HCT116 (cell line): ENCODE measurements around the gene TSPAN14. TPM values are rescaled to one million over a fixed set of nuclear protein-coding genes. Genes with fewer than 3 reads are reported as not detected.

Source experiments
- ATAC-seq: fragments of 200-7000 bp; cut with Tn5 transposase; 2 replicates; pipeline ENCODE4 v1.9.1; 2020; ENCODE audit warnings: mild to moderate bottlenecking, moderate library complexity
- BruUV-seq: library from RNA; stranded (reverse); fragments of 400-500 nt; replicated peaks from 2 replicates; lab custom pipeline; 2021; lab: Mats Ljungman, UMichigan
- CTCF ChIA-PET: fragments of 300-600 bp; sonication (Branson Sonifier 250); formaldehyde crosslinking; loops from one replicate; lab custom pipeline; 2021; ENCODE audit warnings: antibody characterized with exemption; lab: Charles Lee
- POLR2A ChIA-PET: fragments of 300-600, 350-600 bp; sonication (Branson Sonifier 250); formaldehyde crosslinking; loops from one replicate; lab custom pipeline; 2021; ENCODE audit warnings: antibody characterized with exemption; lab: Charles Lee
- RAD21 ChIA-PET, 2 experiments: fragments of 300-600 bp; sonication (Branson Sonifier 250); formaldehyde crosslinking; loops; one replicate each; lab custom pipeline; 2023; ENCODE audit warnings: low total read pairs in 2 of 2; ENCODE audit not compliant: uncharacterized antibody in 2 of 2, unreplicated experiment in 2 of 2, low non-redundant PET in 1 of 2; lab: Charles Lee
- DNase-seq: peaks from one replicate; pipeline ENCODE4 v3.0.0-alpha.2; 2010; ENCODE audit warnings: low read depth, low spot score
- H2AFZ ChIP-seq: fragments of 200-600 bp; shearing (Covaris generic), sonication (generic); 2 replicates; pipeline ENCODE4 v1.6.1; 2017; ENCODE audit warnings: low read depth, mixed run types, mixed read lengths, antibody characterized with exemption, low read length; ENCODE audit not compliant: poor library complexity, severe bottlenecking
- H3K27ac ChIP-seq: 2 replicates; pipeline ENCODE4 v1.5.1; 2012; ENCODE audit warnings: low read depth, low read length
- H3K27me3 ChIP-seq: fragments of 200-600 bp; sonication (generic); 2 replicates; pipeline ENCODE4 v1.6.1; 2016; ENCODE audit warnings: mixed run types, low read length, mixed read lengths; ENCODE audit not compliant: insufficient read depth
- H3K36me3 ChIP-seq, 2 experiments: fragments of 200-500 bp in 1 of 2; fragments of 200-600 bp in 1 of 2; sonication (Bioruptor generic) in 1 of 2; sonication (generic) in 1 of 2; 2 replicates each; pipeline versions ENCODE4 v1.5.1 to v1.6.1; 2014 to 2016; ENCODE audit warnings: low read length in 2 of 2, inconsistent platforms in 1 of 2, mixed read lengths in 1 of 2, mixed run types in 1 of 2; ENCODE audit not compliant: insufficient read depth in 2 of 2, control insufficient read depth in 1 of 2
- H3K4me1 ChIP-seq, 2 experiments: fragments of 200-600 bp in 1 of 2; sonication (generic) in 1 of 2; 2 replicates each; pipeline versions ENCODE4 v1.5.1 to v1.6.1; 2012 to 2017; ENCODE audit warnings: low read length in 2 of 2, inconsistent platforms in 1 of 2, mild to moderate bottlenecking in 1 of 2, mixed read lengths in 1 of 2, mixed run types in 1 of 2, moderate library complexity in 1 of 2; ENCODE audit not compliant: insufficient read depth in 2 of 2, control insufficient read depth in 1 of 2
- H3K4me2 ChIP-seq: fragments of 200-600 bp; sonication (generic); 2 replicates; pipeline ENCODE4 v1.6.1; 2017; ENCODE audit warnings: mixed run types, low read length, mixed read lengths
- H3K4me3 ChIP-seq, 2 experiments: fragments of 200-600 bp in 1 of 2; sonication (generic) in 1 of 2; replicated peaks in 1 of 2; 2 replicates each; pipeline ENCODE4 v1.5.1; 2011 to 2016; ENCODE audit warnings: low read length in 2 of 2, control low read depth in 1 of 2, low read depth in 1 of 2, mild to moderate bottlenecking in 1 of 2, mixed read lengths in 1 of 2, mixed run types in 1 of 2
- H3K79me2 ChIP-seq: fragments of 200-600 bp; sonication (generic); 2 replicates; pipeline ENCODE4 v1.6.1; 2017; ENCODE audit warnings: mild to moderate bottlenecking, mixed run types, low read length, moderate library complexity, mixed read lengths; ENCODE audit not compliant: insufficient read depth
- H3K9ac ChIP-seq: fragments of 200-600 bp; sonication (generic); 2 replicates; pipeline ENCODE4 v1.6.1; 2016; ENCODE audit warnings: low read length, mixed read lengths
- H3K9me2 ChIP-seq: fragments of 200-600 bp; sonication (generic), shearing (Covaris generic); 2 replicates; pipeline ENCODE4 v1.6.1; 2017; ENCODE audit warnings: mixed run types, mild to moderate bottlenecking, moderate library complexity; ENCODE audit not compliant: insufficient read depth
- H3K9me3 ChIP-seq, 2 experiments: fragments of 200-500 bp in 1 of 2; fragments of 200-600 bp in 1 of 2; sonication (Bioruptor generic) in 1 of 2; sonication (generic) in 1 of 2; 2 replicates each; pipeline ENCODE4 v1.6.1; 2014 to 2017; ENCODE audit warnings: low read length in 2 of 2, mixed read lengths in 2 of 2, inconsistent platforms in 1 of 2, low read depth in 1 of 2, mild to moderate bottlenecking in 1 of 2, mixed run types in 1 of 2, moderate library complexity in 1 of 2; ENCODE audit not compliant: control insufficient read depth in 1 of 2, insufficient read depth in 1 of 2
- H4K20me1 ChIP-seq: fragments of 200-600 bp; sonication (generic), shearing (Covaris generic); 2 replicates; pipeline ENCODE4 v1.6.1; 2017; ENCODE audit warnings: mixed run types, mild to moderate bottlenecking, moderate library complexity; ENCODE audit not compliant: insufficient read depth
- CBX3 ChIP-seq: IDR thresholded peaks from 2 replicates; pipeline ENCODE4 v1.6.1; 2012; ENCODE audit warnings: low read depth
- CEBPB ChIP-seq: IDR thresholded peaks from 2 replicates; pipeline ENCODE4 v1.6.1; 2012; ENCODE audit warnings: low read depth
- ELF1 ChIP-seq: IDR thresholded peaks from 2 replicates; pipeline ENCODE4 v1.6.1; 2012; ENCODE audit warnings: low read depth, borderline replicate concordance
- EZH2 ChIP-seq: fragments of 200-600 bp; sonication (generic); IDR thresholded peaks from 2 replicates; pipeline ENCODE4 v1.6.1; 2017; ENCODE audit warnings: antibody characterized with exemption, mixed run types
- EZH2phosphoT487 ChIP-seq: fragments of 200-600 bp; IDR thresholded peaks from 2 replicates; pipeline ENCODE4 v1.6.1; 2018; ENCODE audit warnings: antibody characterized with exemption, borderline replicate concordance
- FOSL1 ChIP-seq: IDR thresholded peaks from 2 replicates; pipeline ENCODE4 v1.6.1; 2012; ENCODE audit warnings: low read depth
- JUND ChIP-seq: IDR thresholded peaks from 2 replicates; pipeline ENCODE4 v1.6.1; 2012
- POLR2A ChIP-seq: IDR thresholded peaks from 2 replicates; pipeline ENCODE4 v1.7.0; 2011; ENCODE audit warnings: borderline replicate concordance; ENCODE audit not compliant: insufficient read depth, insufficient read length; ENCODE audit errors: extremely low read depth
- POLR2AphosphoS5 ChIP-seq: IDR thresholded peaks from 2 replicates; pipeline ENCODE4 v1.6.1; 2011; ENCODE audit warnings: mild to moderate bottlenecking, low read depth, low read length, moderate library complexity
- RAD21 ChIP-seq: IDR thresholded peaks from 2 replicates; pipeline ENCODE4 v1.6.1; 2012; ENCODE audit warnings: low read depth, mild to moderate bottlenecking
- SIN3A ChIP-seq: IDR thresholded peaks from 2 replicates; pipeline ENCODE4 v1.6.1; 2012; ENCODE audit warnings: low read depth
- SP1 ChIP-seq: IDR thresholded peaks from 2 replicates; pipeline ENCODE4 v1.6.1; 2012; ENCODE audit warnings: low read depth
- SRF ChIP-seq: IDR thresholded peaks from 2 replicates; pipeline ENCODE4 v1.6.1; 2012; ENCODE audit warnings: low read depth
- TCF7L2 ChIP-seq: IDR thresholded peaks from 2 replicates; pipeline ENCODE4 v1.7.0; 2011; ENCODE audit warnings: borderline replicate concordance, inconsistent platforms; ENCODE audit not compliant: insufficient read depth, insufficient read length; ENCODE audit errors: extremely low read depth
- YY1 ChIP-seq: IDR thresholded peaks from 2 replicates; pipeline ENCODE4 v1.6.1; 2011; ENCODE audit warnings: low read length, low read depth, moderate library complexity, mild to moderate bottlenecking; ENCODE audit not compliant: insufficient replicate concordance; ENCODE audit errors: extremely low read depth
- ZFX ChIP-seq: fragments of 450-650 bp; IDR thresholded peaks from 2 replicates; pipeline ENCODE4 v1.6.1; 2017
- intact Hi-C: fragments of 100-400 bp; cut with micrococcal nuclease; formaldehyde crosslinking; loops from 2 replicates; pipeline ENCODE4 v1.10.0; 2022
- total RNA-seq: library from RNA; stranded (reverse); gene quantifications from one replicate; pipeline ENCODE4 v1.2.1, GENCODE V29; 2021; ENCODE audit not compliant: unreplicated experiment
- TF ChIP-seq, protein P1 (sequence below): IDR thresholded peaks from 2 replicates; pipeline ENCODE4 v1.6.1; 2011; ENCODE audit warnings: mild to moderate bottlenecking, low read length, moderate library complexity; ENCODE audit not compliant: insufficient replicate concordance; ENCODE audit errors: extremely low read depth
- TF ChIP-seq, protein P2 (sequence below): IDR thresholded peaks from 2 replicates; pipeline ENCODE4 v1.6.1; 2012
- TF ChIP-seq, protein P3 (sequence below), 3 experiments: fragments of 200-600 bp in 1 of 3; sonication (generic) in 1 of 3; IDR thresholded peaks in 2 of 3; conservative IDR thresholded peaks in 1 of 3; 2 replicates each; pipeline ENCODE4 v1.5.1; 2012 to 2017; ENCODE audit warnings: low read depth in 2 of 3, low read length in 2 of 3, antibody characterized with exemption in 1 of 3, borderline replicate concordance in 1 of 3, control low read depth in 1 of 3, mild to moderate bottlenecking in 1 of 3, mixed read lengths in 1 of 3, mixed run types in 1 of 3, moderate library complexity in 1 of 3; ENCODE audit not compliant: insufficient read depth in 1 of 3

Gene TSPAN14
- total RNA-seq, 1 experiment from 2014 or later, result 86.8 TPM

DNA sequence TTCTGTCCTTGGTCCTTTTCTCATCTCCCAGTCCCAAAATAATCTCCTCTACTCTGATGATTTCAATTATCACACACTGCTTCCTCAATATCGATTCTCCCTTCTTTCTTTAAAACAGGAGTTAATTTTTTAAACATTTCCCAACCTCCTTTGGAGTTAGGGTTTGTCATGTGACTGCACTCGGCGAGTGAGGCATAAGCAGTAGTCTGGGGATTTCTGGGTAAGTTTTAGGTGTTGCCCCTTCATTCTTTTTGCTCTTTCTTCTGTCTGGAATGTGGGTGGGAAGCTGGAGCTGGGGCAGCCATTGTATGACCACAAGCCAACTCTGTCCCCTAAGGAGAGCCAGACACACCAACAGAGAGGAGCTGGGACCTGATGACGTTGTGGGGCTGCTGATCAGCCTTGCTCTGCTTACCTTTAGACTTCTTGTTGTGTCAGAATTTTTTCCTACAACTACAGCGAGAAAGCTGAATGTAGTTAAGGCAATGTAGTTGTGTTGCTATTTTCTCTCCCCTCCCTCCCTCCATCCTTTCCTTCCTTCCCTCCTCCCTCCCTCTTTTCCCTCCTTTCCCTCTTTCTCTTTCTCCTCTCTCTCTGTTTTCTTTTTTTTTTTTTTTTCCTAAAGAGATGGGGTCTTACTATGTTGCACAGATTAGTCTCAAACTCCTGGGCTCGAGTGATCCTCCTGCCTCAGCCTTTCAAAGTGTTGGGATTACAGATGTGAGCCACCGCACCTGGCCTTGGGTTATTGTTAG, 6.5 kb upstream of the TSPAN14 start:
- CTCF ChIA-PET, result interaction anchor here (3.6 kb wide), 1 partner anchor 57 kb away, joined by 20 read pairs; no protein-coding TSS in a partner anchor
- POLR2A ChIA-PET, result no interaction called here
- H3K4me3 ChIP-seq, result no peak overlapping the region
- H3K27ac ChIP-seq, result no peak overlapping the region
- H3K4me2 ChIP-seq, result no peak overlapping the region
- H3K4me1 ChIP-seq, result peaks cover 0 to 18% of the 10 kb centered on the region in 2 experiments; a peak in 2 of 4 replicates
- no peaks in the 10 kb centered on the region for H3K36me3 ChIP-seq
- H2AFZ ChIP-seq, result no peak overlapping the region
- no peaks in the 10 kb centered on the region for H3K27me3 ChIP-seq
- H3K9ac ChIP-seq, result no peak overlapping the region
- RAD21 ChIA-PET, result no interaction called here
- BruUV-seq, result no TSS peak
- H4K20me1 ChIP-seq, result no peaks in the 10 kb centered on the region
- H3K79me2 ChIP-seq, result no peaks in the 10 kb centered on the region
- ATAC-seq (no peak), DNase-seq (no peak)
- no peak for TF ChIP-seq EZH2phosphoT487
- TF ChIP-seq SIN3A, result no peak
- TF ChIP-seq POLR2A, result no peak
- TF ChIP-seq, protein P1, sequence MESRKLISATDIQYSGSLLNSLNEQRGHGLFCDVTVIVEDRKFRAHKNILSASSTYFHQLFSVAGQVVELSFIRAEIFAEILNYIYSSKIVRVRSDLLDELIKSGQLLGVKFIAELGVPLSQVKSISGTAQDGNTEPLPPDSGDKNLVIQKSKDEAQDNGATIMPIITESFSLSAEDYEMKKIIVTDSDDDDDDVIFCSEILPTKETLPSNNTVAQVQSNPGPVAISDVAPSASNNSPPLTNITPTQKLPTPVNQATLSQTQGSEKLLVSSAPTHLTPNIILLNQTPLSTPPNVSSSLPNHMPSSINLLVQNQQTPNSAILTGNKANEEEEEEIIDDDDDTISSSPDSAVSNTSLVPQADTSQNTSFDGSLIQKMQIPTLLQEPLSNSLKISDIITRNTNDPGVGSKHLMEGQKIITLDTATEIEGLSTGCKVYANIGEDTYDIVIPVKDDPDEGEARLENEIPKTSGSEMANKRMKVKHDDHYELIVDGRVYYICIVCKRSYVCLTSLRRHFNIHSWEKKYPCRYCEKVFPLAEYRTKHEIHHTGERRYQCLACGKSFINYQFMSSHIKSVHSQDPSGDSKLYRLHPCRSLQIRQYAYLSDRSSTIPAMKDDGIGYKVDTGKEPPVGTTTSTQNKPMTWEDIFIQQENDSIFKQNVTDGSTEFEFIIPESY, result no peak
- TF ChIP-seq ZFX, result no peak
- TF ChIP-seq CBX3, result no peak
- TF ChIP-seq POLR2AphosphoS5, result no peak
- no peak for TF ChIP-seq TCF7L2
- TF ChIP-seq SRF, result no peak
- no peak for TF ChIP-seq YY1
- TF ChIP-seq SP1, result no peak
- TF ChIP-seq EZH2, result no peak
- no peak for TF ChIP-seq FOSL1
- TF ChIP-seq, protein P2, sequence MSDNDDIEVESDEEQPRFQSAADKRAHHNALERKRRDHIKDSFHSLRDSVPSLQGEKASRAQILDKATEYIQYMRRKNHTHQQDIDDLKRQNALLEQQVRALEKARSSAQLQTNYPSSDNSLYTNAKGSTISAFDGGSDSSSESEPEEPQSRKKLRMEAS, result no peak
- no peak for TF ChIP-seq ELF1
- no peak for TF ChIP-seq CEBPB
- TF ChIP-seq, protein P3, sequence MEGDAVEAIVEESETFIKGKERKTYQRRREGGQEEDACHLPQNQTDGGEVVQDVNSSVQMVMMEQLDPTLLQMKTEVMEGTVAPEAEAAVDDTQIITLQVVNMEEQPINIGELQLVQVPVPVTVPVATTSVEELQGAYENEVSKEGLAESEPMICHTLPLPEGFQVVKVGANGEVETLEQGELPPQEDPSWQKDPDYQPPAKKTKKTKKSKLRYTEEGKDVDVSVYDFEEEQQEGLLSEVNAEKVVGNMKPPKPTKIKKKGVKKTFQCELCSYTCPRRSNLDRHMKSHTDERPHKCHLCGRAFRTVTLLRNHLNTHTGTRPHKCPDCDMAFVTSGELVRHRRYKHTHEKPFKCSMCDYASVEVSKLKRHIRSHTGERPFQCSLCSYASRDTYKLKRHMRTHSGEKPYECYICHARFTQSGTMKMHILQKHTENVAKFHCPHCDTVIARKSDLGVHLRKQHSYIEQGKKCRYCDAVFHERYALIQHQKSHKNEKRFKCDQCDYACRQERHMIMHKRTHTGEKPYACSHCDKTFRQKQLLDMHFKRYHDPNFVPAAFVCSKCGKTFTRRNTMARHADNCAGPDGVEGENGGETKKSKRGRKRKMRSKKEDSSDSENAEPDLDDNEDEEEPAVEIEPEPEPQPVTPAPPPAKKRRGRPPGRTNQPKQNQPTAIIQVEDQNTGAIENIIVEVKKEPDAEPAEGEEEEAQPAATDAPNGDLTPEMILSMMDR (IDR thresholded peaks at IDR 0.05 in 2 of 3, conservative IDR thresholded peaks at IDR 0.05 in 1 of 3; ENCODE audit: borderline replicate concordance in 1 of 3, insufficient read depth in 1 of 3, low read depth in 2 of 3, low read length in 2 of 3), result no peak
- no peak for TF ChIP-seq RAD21
- no peak for TF ChIP-seq JUND
- peaks cover 0 to 5% of the 10 kb centered on the region in 2 experiments; a peak in 1 of 4 replicates for H3K9me3 ChIP-seq
- no peaks in the 10 kb centered on the region for H3K9me2 ChIP-seq
- intact Hi-C loops, result loop anchor here (10.0 kb wide), 1 partner anchor 247 kb away; no protein-coding TSS in a partner anchor
